HEK293 (cell line): ENCODE measurements around the gene ATP10A.

Source experiments
- CTCF ChIA-PET: fragments of 350-600 bp; formaldehyde crosslinking; extraction: SDS; loops from one replicate; lab custom pipeline; 2021; ENCODE audit warnings: antibody characterized with exemption; lab: Yijun Ruan, JAX
- POLR2A ChIA-PET: fragments of 300-600 bp; formaldehyde crosslinking; extraction: SDS; loops from one replicate; lab custom pipeline; 2020; ENCODE audit warnings: antibody characterized with exemption, inconsistent platforms; lab: Yijun Ruan, JAX
- H3K27ac ChIP-seq: fragments of 200-500 bp; sonication (Bioruptor generic); 2 replicates; pipeline ENCODE4 v1.5.1; 2014; ENCODE audit warnings: low read depth, low read length, control low read depth, inconsistent platforms; ENCODE audit errors: extremely low read depth
- H3K36me3 ChIP-seq, 2 experiments: fragments of 200-500 bp in 1 of 2; sonication (Bioruptor generic) in 1 of 2; 1 replicate in 1 of 2; 2 replicates in 1 of 2; pipeline ENCODE4 v1.5.1; 2014 to 2017; ENCODE audit warnings: inconsistent platforms in 2 of 2, low read length in 2 of 2; ENCODE audit not compliant: control insufficient read depth in 2 of 2, insufficient read depth in 1 of 2
- H3K4me1 ChIP-seq: fragments of 200-500 bp; sonication (Bioruptor generic); 2 replicates; pipeline ENCODE4 v1.5.1; 2014; ENCODE audit warnings: mild to moderate bottlenecking, low read length, inconsistent platforms; ENCODE audit not compliant: control insufficient read depth, insufficient read depth
- H3K4me3 ChIP-seq: 2 replicates; pipeline ENCODE4 v1.5.1; 2011; ENCODE audit warnings: low read depth, mild to moderate bottlenecking, control low read depth, low read length, moderate library complexity
- H3K9me3 ChIP-seq: fragments of 200-500 bp; sonication (Bioruptor generic); 2 replicates; pipeline ENCODE4 v1.5.1; 2014; ENCODE audit warnings: low read depth, low read length, inconsistent platforms; ENCODE audit not compliant: control insufficient read depth, insufficient read depth
- BCL11B ChIP-seq: fragments of 450-650 bp; formaldehyde crosslinking; IDR thresholded peaks from 2 replicates; pipeline ENCODE4 v1.5.1; 2016; ENCODE audit warnings: low read depth, missing biosample characterization, missing genetic modification characterization
- KLF1 ChIP-seq: fragments of 450-650 bp; formaldehyde crosslinking; IDR thresholded peaks from 2 replicates; pipeline ENCODE4 v1.5.1; 2016; ENCODE audit warnings: missing biosample characterization, missing genetic modification characterization
- PRDM1 ChIP-seq: fragments of 450-650 bp; formaldehyde crosslinking; IDR thresholded peaks from 2 replicates; pipeline ENCODE4; 2016; ENCODE audit warnings: missing biosample characterization, missing genetic modification characterization
- PRDM2 ChIP-seq: fragments of 450-650 bp; formaldehyde crosslinking; IDR thresholded peaks from 2 replicates; pipeline ENCODE4 v1.5.1; 2016; ENCODE audit warnings: missing biosample characterization, missing genetic modification characterization, borderline replicate concordance
- YY2 ChIP-seq: fragments of 450-650 bp; formaldehyde crosslinking; IDR thresholded peaks from 2 replicates; pipeline ENCODE4 v1.5.1; 2016; ENCODE audit warnings: missing biosample characterization, missing genetic modification characterization
- ZBTB20 ChIP-seq: fragments of 450-650 bp; formaldehyde crosslinking; IDR thresholded peaks from 2 replicates; pipeline ENCODE4 v1.5.1; 2016; ENCODE audit warnings: missing biosample characterization, missing genetic modification characterization
- ZBTB21 ChIP-seq: fragments of 450-650 bp; formaldehyde crosslinking; IDR thresholded peaks from 2 replicates; pipeline ENCODE4 v1.5.1; 2017; ENCODE audit warnings: missing biosample characterization, missing genetic modification characterization
- ZNF155 ChIP-seq: fragments of 450-650 bp; formaldehyde crosslinking; IDR thresholded peaks from 2 replicates; pipeline ENCODE4 v1.5.1; 2016; ENCODE audit warnings: missing biosample characterization, missing genetic modification characterization
- ZNF175 ChIP-seq: fragments of 450-650 bp; formaldehyde crosslinking; IDR thresholded peaks from 2 replicates; pipeline ENCODE4 v1.5.1; 2016; ENCODE audit warnings: missing biosample characterization, missing genetic modification characterization
- ZNF24 ChIP-seq: fragments of 450-650 bp; formaldehyde crosslinking; IDR thresholded peaks from 2 replicates; pipeline ENCODE4 v1.5.1; 2016; ENCODE audit warnings: missing biosample characterization, missing genetic modification characterization
- ZNF560 ChIP-seq: fragments of 450-650 bp; formaldehyde crosslinking; IDR thresholded peaks from 2 replicates; pipeline ENCODE4 v1.5.1; 2017; ENCODE audit warnings: missing biosample characterization, missing genetic modification characterization, borderline replicate concordance
- ZNF707 ChIP-seq: fragments of 450-650 bp; formaldehyde crosslinking; IDR thresholded peaks from 2 replicates; pipeline ENCODE4 v1.5.1; 2016; ENCODE audit warnings: missing biosample characterization, missing genetic modification characterization
- ZNF747 ChIP-seq: fragments of 450-650 bp; formaldehyde crosslinking; IDR thresholded peaks from 2 replicates; pipeline ENCODE4 v1.5.1; 2016; ENCODE audit warnings: missing biosample characterization, missing genetic modification characterization
- ZNF76 ChIP-seq: fragments of 450-650 bp; formaldehyde crosslinking; IDR thresholded peaks from 2 replicates; pipeline ENCODE4; 2016; ENCODE audit warnings: low read depth, missing biosample characterization, missing genetic modification characterization, borderline replicate concordance
- ZNF791 ChIP-seq: fragments of 450-650 bp; formaldehyde crosslinking; IDR thresholded peaks from 2 replicates; pipeline ENCODE4 v1.5.1; 2016; ENCODE audit warnings: missing biosample characterization, missing genetic modification characterization
- ZSCAN5A ChIP-seq: fragments of 450-650 bp; formaldehyde crosslinking; IDR thresholded peaks from 2 replicates; pipeline ENCODE4 v1.5.1; 2016; ENCODE audit warnings: missing biosample characterization, missing genetic modification characterization
- TF ChIP-seq, protein P1 (sequence below): fragments of 450-650 bp; formaldehyde crosslinking; IDR thresholded peaks from 2 replicates; pipeline ENCODE4 v1.5.1; 2016; ENCODE audit warnings: missing biosample characterization, missing genetic modification characterization, borderline replicate concordance

ATP10A gene

GRCh38 chr15:25903024-25903581 lies 40.0 kb upstream of the ATP10A start (continued):
- no peak for TF ChIP-seq PRDM2 (tag by site-specific recombination)
- no peak for TF ChIP-seq ZNF24 (tag by site-specific recombination)
- no peak for TF ChIP-seq ZBTB21
- no peak for TF ChIP-seq ZNF560 (tag by site-specific recombination)
- no peak for TF ChIP-seq ZSCAN5A
- TF ChIP-seq ZNF707 (tag by site-specific recombination) = no peak
- no peak for TF ChIP-seq ZNF791
- TF ChIP-seq BCL11B (tag by site-specific recombination) = no peak
- TF ChIP-seq ZNF155 = no peak
- TF ChIP-seq ZNF747 (tag by site-specific recombination) = no peak
- no peak for TF ChIP-seq PRDM1 (tag by site-specific recombination)
- no peak for TF ChIP-seq KLF1 (tag by site-specific recombination)
- TF ChIP-seq ZBTB20 (tag by site-specific recombination) = no peak

DNA sequence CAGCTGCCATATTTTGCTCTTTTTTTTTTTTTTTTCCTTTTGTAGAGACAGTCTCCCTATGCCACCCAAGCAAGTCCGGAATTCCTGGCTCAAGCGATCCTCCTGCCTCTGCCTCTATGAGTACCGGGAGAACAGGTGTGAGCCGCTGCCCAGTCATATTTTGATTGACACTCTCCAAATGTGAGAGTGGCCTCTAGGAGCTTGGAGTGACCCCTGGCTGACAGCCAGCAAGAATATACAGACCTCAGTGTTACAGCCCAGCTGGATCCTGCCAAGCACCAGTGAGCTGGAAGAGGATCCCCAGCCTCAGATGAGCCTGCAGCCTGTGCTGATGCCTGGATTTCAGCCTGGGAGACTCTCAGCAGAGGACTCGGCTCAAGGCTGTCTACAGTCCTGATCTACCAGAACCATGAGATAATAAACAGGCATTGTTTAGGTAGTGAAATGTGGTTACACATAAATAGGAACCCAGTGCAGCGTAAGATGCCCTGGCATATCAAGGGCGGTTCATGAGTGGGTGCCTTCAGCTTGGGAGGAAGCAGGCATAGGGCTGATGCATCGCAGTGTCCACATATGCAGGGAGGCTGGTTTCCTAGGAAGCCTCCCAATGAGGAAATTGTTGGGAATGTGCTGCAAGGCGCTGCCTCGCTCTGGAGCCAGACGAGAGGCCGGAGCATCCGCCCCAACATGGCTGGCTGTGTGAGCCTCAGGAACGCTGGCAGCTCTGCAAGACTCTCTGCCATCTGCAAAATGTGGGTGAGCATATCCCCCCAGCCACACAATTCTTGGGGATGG lies 38.9 kb upstream of the ATP10A start:
- POLR2A ChIA-PET = no interaction called here
- TF ChIP-seq ZNF175 (tag by site-specific recombination) (no peak), ZNF76 (tag by site-specific recombination) (no peak), YY2 (tag by site-specific recombination) (no peak)
- TF ChIP-seq, protein P1, sequence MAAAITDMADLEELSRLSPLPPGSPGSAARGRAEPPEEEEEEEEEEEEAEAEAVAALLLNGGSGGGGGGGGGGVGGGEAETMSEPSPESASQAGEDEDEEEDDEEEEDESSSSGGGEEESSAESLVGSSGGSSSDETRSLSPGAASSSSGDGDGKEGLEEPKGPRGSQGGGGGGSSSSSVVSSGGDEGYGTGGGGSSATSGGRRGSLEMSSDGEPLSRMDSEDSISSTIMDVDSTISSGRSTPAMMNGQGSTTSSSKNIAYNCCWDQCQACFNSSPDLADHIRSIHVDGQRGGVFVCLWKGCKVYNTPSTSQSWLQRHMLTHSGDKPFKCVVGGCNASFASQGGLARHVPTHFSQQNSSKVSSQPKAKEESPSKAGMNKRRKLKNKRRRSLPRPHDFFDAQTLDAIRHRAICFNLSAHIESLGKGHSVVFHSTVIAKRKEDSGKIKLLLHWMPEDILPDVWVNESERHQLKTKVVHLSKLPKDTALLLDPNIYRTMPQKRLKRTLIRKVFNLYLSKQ = no peak
- no peaks in the 10 kb centered on the region for H3K4me1 ChIP-seq
- H3K36me3 ChIP-seq = no peaks in the 10 kb centered on the region
- H3K27ac ChIP-seq = no peak overlapping the region
- H3K4me3 ChIP-seq = no peak overlapping the region
- H3K9me3 ChIP-seq = no peaks in the 10 kb centered on the region
- CTCF ChIA-PET = no interaction called here
